ENCODE results near the gene PNISR.

- TF ChIP-seq CTCF (IDR thresholded peaks at IDR 0.05; ENCODE audit: low read length) (no peak), EZH2 (IDR thresholded peaks at IDR 0.05; ENCODE audit: borderline replicate concordance, low read length) (no peak)
These were observed 74.5 kb downstream of the PNISR start for GRCh38 chr6:99350573-99350972.

Data from OCI-LY1 (cell line).